ENCODE data around the gene NTNG1.

- TF ChIP-seq, protein P1, sequence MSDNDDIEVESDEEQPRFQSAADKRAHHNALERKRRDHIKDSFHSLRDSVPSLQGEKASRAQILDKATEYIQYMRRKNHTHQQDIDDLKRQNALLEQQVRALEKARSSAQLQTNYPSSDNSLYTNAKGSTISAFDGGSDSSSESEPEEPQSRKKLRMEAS (IDR thresholded peaks at IDR 0.05; ENCODE audit: low read depth, low read length): no peak
- TF ChIP-seq, protein P2, sequence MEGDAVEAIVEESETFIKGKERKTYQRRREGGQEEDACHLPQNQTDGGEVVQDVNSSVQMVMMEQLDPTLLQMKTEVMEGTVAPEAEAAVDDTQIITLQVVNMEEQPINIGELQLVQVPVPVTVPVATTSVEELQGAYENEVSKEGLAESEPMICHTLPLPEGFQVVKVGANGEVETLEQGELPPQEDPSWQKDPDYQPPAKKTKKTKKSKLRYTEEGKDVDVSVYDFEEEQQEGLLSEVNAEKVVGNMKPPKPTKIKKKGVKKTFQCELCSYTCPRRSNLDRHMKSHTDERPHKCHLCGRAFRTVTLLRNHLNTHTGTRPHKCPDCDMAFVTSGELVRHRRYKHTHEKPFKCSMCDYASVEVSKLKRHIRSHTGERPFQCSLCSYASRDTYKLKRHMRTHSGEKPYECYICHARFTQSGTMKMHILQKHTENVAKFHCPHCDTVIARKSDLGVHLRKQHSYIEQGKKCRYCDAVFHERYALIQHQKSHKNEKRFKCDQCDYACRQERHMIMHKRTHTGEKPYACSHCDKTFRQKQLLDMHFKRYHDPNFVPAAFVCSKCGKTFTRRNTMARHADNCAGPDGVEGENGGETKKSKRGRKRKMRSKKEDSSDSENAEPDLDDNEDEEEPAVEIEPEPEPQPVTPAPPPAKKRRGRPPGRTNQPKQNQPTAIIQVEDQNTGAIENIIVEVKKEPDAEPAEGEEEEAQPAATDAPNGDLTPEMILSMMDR (IDR thresholded peaks at IDR 0.05 in 2 of 3, conservative IDR thresholded peaks at IDR 0.05 in 1 of 3; ENCODE audit: control insufficient read depth in 2 of 3, extremely low read depth in 1 of 3, insufficient read depth in 1 of 3, low read depth in 3 of 3, low read length in 3 of 3): no peak
- TF ChIP-seq POLR2AphosphoS5 (IDR thresholded peaks at IDR 0.05; ENCODE audit: low read length) (no peak), EGR1 (IDR thresholded peaks at IDR 0.05; ENCODE audit: borderline replicate concordance in 1 of 2, low read depth in 2 of 2, low read length in 2 of 2) (no peak)
These were observed 224.8 kb downstream of the NTNG1 start for GRCh38 chr1:107365527-107366240.
